ENCODE measurements around the gene SIPA1L3.

DNA sequence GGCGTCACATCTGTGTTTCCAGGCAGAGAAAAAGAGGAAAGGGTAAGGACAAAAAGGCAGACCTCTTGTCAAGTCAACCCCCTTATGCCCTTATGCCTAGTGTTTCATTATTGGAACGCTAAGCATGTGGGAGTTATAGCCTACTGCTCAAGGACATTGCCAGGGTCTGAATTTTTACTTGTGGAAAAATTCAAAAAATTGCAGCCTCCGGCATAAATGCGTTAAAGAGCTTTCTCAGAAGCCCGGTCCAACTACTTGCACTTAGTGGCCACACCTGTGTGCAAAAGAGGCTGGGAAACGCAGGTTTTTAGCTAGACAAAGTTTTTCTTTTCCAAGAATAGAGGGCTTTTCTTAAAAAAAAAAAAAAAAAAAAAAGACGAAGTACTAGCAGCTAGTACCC, 177.2 kb downstream of the SIPA1L3 start:
- TF ChIP-seq, protein P1, sequence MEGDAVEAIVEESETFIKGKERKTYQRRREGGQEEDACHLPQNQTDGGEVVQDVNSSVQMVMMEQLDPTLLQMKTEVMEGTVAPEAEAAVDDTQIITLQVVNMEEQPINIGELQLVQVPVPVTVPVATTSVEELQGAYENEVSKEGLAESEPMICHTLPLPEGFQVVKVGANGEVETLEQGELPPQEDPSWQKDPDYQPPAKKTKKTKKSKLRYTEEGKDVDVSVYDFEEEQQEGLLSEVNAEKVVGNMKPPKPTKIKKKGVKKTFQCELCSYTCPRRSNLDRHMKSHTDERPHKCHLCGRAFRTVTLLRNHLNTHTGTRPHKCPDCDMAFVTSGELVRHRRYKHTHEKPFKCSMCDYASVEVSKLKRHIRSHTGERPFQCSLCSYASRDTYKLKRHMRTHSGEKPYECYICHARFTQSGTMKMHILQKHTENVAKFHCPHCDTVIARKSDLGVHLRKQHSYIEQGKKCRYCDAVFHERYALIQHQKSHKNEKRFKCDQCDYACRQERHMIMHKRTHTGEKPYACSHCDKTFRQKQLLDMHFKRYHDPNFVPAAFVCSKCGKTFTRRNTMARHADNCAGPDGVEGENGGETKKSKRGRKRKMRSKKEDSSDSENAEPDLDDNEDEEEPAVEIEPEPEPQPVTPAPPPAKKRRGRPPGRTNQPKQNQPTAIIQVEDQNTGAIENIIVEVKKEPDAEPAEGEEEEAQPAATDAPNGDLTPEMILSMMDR (IDR thresholded peaks at IDR 0.05; ENCODE audit: insufficient read depth, low read depth, low read length), result no peak
- TF ChIP-seq EZH2 (IDR thresholded peaks at IDR 0.05; ENCODE audit: insufficient read depth, low read length), result no peak
